GM18909 (cell line): ENCODE results near the gene ZFP36L1.
"Not testable (repeated sequence)": the region's sequence is repeated elsewhere in the genome, so short reads cannot be mapped to it uniquely, and the experiment has no call there.

Source experiments
- ATAC-seq: cut with Tn5 transposase; IDR thresholded peaks from one replicate; pipeline ENCODE4 v1.9.1; 2021; ENCODE audit warnings: mild to moderate bottlenecking; ENCODE audit not compliant: unreplicated experiment, poor library complexity

Gene ZFP36L1

DNA sequence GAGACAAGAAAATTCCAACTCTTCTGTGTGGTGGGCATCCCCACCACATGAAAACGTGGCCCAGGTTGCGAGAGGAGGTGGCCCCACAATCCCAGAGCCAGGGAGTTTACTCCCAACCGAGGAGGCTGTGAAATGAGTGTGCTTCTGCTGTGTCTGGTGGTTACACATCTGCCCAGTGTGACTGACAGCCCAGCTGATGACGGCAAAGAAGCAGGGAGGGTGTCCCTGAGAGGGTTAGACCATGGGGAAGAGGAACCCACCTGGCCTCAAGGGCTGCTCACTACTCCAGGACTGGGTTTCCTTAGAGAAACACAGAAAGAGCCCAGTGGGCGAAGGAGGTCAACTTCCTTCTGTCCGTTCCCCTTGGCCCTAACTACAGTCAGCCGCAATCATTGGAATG lies 24.6 kb downstream of the ZFP36L1 start:
- ATAC-seq = no peak

GRCh38 chr14:68767248-68767645 lies 25.6 kb downstream of the ZFP36L1 start:
- no peak for ATAC-seq

DNA sequence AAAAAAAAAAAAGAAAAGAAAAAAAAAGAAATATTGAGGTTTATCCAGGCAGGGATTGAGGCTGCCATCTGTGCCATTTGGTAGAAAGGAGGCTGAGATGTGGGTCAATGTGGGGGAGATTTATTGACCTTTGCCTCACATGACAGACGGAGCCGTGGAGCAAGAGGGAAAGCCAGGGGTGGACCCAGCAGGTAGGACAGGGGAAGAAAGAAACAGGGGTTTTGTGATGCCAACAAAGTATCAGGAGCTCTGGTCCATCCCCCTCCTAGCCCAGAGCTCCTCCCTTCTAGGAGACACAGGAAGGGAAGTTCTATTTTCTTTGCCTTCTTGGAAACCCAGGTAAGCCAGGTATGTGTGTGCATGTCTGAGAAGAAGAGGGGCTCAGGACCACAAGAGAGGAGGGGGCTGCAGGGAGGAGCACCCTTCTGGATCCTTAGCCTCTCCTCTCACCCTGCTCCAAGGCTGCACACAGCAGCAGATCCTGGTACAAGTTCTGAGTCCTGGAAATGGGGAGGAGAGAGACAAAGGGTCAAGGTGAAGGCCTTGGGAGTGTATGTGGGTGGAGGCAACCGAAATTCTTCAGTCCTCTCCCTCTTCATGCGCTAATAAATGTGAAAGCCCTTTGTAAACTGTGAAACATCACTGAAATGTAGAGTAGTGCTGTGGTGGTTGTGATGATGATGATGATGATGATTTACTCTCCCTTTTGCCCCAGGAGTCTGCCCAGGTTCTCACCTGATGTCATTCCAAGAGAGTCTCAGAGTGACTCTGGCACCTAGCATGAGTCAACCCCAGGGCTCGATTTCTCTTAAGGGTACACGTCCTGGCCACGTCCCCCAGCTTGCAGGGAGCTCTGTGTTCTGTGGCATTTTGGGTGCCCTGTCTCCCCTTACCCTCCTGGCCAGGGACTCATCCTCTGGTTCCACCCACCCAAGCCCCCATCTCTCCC lies 26.3 kb downstream of the ZFP36L1 start:
- ATAC-seq = no peak

DNA sequence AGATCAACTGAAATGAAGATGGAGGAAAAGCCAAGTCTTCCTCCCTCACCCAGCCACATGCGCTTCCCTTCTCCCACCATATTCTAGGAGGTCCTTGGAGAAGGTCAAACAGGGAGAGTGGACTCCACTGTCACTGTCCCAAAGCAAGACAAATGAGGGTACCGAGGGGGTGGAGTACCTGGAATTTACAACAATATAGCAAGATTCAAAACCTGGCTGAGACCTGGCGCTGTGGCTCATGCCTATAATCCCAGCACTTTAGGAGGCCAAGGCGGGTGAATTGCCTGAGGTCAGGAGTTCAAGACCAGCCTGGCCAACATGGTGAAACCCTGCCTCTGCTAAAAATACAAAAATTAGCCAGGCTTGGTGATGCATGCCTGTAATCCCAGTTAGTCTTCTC lies 29.0 kb downstream of the ZFP36L1 start:
- not testable (repeated sequence) for ATAC-seq

- ATAC-seq = no peak
Measured at GRCh38 chr14:68762953-68763764, 29.7 kb downstream of the ZFP36L1 start.

DNA sequence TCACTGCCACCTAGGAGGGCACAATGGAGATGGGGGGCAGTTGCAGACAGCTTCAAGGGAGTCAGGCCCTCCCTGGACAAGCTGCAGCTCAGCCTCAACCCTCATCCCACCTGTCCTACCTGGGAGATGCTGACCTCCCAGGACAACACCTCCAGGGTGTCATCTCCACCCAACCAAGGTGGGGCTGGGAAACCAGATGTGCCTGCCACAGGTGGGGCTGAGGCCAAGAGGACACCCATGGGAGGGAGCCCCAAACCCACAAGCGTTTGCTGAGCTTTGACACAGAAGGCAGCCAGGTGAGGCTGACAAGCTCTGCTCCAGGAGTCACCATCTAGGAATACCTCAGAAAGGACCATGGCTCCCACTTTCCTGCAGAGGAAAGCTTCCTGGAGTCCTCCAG lies 31.5 kb downstream of the ZFP36L1 start:
- ATAC-seq = no peak

GRCh38 chr14:68760761-68761160 lies 32.1 kb downstream of the ZFP36L1 start:
- no peak for ATAC-seq

DNA sequence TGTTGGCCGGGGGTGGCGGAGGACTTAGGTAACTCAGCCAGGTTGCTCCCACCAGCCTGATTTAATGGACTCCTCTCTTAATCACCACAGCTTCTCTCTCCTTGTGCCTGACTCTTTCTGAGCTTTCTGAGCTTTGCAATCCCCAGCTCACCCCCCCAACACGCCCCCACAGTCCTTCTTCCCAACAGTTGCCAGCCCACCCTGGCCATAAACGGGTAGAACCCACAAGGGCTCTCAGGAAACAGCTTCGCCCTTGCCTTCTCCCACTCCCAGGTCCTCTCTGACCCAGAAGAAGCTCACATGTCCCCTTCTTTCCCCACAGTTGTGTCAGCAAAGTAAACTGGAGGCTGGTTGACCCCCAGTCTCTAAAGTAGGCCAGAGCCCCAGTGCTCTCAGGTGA lies 32.9 kb downstream of the ZFP36L1 start:
- ATAC-seq = no peak

DNA sequence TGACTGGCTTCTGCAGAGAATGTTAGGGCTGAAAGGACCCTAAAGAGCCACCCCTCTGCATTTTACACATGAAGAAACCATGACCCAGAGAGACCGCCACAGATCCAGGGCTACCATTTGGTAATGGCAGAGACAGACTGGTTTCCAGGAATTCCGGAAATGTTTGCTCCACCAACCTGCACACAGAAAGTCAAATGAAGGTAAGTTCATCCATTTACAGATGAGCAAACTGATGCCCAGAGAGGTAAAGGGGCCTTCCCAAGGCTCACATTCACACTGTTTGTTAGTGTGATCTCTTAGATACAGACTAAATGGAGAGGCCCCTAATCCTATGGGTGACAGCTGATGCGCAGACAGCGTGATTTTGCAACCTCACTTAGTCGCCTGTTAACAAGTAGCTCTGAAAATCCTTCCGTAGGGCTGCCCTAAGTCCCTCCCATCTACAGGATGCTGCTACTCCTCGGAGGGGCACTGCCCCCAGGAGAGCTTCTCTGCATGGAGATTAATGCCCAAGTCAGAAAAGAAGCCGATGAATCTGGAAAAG lies 33.8 kb downstream of the ZFP36L1 start:
- no peak for ATAC-seq

DNA sequence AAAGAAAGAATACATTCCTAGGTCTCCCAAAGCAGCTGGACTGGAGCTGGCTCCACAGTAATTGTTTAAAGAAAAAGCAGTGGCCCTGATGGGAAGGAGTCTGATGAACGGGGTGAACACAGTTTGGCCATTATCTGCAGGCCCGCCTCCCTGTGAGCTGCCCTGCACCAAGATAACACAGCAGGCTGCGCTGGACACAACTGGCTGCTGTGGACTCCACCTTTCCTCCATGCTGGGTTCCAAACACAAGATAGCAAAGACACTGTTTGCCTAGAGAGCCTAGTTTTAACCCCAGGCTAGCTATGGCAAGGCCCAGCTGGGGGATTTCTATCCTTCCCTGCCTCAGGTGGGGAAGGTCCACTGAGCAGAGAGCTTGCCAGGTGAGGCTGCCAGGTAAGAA lies 34.6 kb downstream of the ZFP36L1 start:
- ATAC-seq = no peak

DNA sequence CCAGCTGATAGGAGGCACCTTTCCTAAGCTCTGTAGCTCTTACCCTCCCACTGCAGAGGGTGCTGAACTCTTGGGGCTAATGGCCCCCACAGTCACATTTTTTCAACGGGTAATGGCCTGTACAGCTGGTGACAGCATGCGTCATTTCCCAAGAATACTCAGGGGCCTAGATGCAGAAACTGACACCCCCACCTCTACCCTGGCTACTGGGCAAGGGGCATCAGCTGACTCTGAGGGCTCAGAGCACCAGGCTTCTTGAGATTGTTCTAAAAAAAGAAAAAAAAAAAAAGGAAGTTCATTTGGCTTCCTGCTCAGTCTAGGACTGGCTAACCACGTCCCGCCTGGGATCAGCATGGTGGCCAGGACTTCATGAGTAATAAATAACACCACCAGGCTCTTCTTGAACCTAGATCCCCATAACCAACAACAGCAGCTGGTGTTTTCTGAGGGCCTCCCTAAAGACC lies 35.2 kb downstream of the ZFP36L1 start:
- ATAC-seq = no peak

DNA sequence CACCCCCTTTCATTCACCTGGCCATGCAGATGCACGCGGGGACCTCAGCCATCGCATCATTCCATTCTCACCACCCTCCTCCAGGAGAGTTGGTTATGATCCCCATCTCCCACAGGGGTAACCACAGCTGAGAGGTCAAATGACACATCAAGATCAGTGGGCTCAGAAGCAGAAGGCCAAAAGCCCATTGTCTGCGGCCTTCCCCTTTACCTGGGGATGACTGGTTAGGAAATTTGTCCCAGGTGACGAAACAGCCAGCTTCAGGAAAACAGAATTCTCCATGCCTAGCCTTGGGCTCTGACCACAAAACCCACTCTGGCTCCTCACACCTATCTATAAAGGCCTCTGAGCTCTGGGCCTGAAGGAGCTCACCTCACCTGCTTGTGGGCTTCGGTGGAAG lies 36.1 kb downstream of the ZFP36L1 start:
- no peak for ATAC-seq

GRCh38 chr14:68756000-68756481 lies 36.8 kb downstream of the ZFP36L1 start:
- ATAC-seq = no peak

DNA sequence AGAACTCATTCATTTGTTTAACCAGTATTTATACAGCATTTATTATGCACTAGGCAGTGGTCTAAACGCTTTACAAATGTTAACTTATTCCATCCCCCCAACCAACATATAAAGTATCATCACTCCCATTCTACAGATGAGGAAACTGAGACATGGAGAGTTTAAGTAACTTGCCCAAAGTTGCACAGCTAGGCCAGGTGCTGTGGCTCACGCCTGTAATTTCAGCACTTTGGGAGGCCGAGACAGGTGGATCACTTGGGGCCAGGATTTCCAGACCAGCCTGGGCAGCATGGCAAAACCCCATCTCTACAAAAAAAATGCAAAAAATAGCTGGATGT lies 37.9 kb downstream of the ZFP36L1 start:
- ATAC-seq = no peak

GRCh38 chr14:68753690-68754089 lies 39.2 kb downstream of the ZFP36L1 start:
- ATAC-seq = no peak

- ATAC-seq = no peak
Measured at GRCh38 chr14:68752271-68753006, 40.4 kb downstream of the ZFP36L1 start.

DNA sequence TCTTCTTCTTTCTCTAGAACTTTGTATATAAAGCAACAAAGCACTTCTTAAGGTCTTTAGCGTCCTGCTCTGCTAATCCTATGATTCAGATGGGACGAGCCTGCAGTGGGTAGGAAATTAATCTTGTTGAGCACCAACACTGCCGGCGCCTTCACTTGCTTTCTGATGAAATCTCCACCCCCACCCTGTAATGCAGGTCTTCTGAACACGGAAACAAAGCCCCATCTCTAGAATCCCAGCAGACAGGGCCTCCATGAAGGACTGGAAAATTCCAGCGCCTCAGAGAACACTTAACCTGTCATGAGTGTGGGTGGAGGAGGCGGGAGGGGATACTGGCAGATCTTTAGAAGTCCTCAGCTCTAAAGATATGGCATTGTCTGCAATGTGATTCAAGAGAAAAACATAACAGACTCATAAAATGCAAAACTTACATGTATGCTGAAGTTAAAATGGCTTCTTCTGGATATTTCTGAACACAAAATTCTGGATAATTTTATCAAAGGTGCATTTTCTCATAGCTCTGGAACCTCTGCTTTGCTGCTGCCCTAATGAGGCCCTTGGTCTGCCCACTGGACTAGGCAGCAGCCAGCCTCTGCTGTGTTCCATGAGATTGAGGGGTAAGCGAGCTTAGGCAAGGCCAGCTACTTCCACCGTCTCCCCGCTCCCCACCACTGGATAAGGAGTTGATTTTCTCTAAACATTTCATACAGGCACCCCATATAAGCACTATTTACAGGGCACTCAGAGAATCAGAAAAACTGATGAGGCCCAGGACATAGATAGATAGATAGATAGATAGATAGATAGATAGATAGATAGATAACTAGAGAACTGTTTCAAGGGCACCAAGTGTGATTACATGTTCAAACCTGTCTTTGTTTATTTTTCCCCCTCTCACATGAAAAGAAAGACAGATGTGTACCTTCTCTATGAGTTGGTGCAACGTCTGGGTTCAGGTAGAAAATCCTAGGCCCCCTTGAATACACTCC lies 43.1 kb downstream of the ZFP36L1 start:
- ATAC-seq = no peak

GRCh38 chr14:68748691-68749090 lies 44.2 kb downstream of the ZFP36L1 start:
- no peak for ATAC-seq

DNA sequence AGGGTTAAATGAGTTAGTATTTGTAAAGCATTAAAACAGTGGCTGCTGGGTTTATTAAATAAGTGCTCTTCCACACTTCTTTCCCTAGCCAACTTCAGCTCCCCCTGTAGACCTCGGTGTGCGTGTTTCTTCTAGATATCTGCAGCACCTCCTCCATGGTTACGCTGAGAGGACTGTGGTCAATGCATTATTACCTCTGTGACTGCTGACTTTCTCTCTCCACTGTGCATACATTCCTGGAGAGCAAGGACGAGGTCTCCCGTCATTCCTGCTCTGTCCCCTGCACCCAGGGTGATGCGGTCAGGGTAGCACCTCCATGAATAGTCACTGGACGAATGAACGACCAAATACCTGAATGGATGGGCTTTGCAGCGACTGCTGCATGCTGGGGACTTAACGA lies 44.6 kb downstream of the ZFP36L1 start:
- ATAC-seq = no peak
